Fibroblast of the aortic adventitia (primary cell): ENCODE measurements around the gene C1QC. TPM values are rescaled to one million over a fixed set of nuclear protein-coding genes. Genes with fewer than 3 reads are reported as not detected.

Source experiments
- DNase-seq: peaks from one replicate; pipeline ENCODE4 v3.0.0-alpha.2; 2010; ENCODE audit warnings: low read depth
- H3K4me3 ChIP-seq: 2 replicates; pipeline ENCODE4 v1.5.1; 2011; ENCODE audit warnings: low read depth, mild to moderate bottlenecking, control low read depth, low read length, moderate library complexity
- CTCF ChIP-seq: IDR thresholded peaks from 2 replicates; pipeline ENCODE4 v1.5.1; 2011; ENCODE audit warnings: mild to moderate bottlenecking, low read length, control low read depth, inconsistent platforms; ENCODE audit not compliant: insufficient read depth
- total RNA-seq: library from RNA; depleted of rRNA; stranded (reverse); fragments of >200 nt; gene quantifications from 2 replicates; pipeline ENCODE4 v1.2.3, GENCODE V29; 2012; ENCODE audit warnings: low replicate concordance

The C1QC gene
- total RNA-seq, 1 donor = not detected

- H3K4me3 ChIP-seq = no peak overlapping the region
- no peak for DNase-seq
- no peak for TF ChIP-seq CTCF
Observed at GRCh38 chr1:22600817-22601605, 42.4 kb upstream of the C1QC start.

GRCh38 chr1:22601610-22602009 lies 41.8 kb upstream of the C1QC start:
- TF ChIP-seq CTCF = no peak
- no peak overlapping the region for H3K4me3 ChIP-seq
- no peak for DNase-seq

GRCh38 chr1:22602060-22602740 lies 41.2 kb upstream of the C1QC start:
- no peak overlapping the region for H3K4me3 ChIP-seq
- TF ChIP-seq CTCF = no peak
- DNase-seq = no peak

- DNase-seq = no peak
- no peak overlapping the region for H3K4me3 ChIP-seq
- no peak for TF ChIP-seq CTCF
Observed at GRCh38 chr1:22606161-22606560, 37.3 kb upstream of the C1QC start.

GRCh38 chr1:22607154-22607553 lies 36.3 kb upstream of the C1QC start:
- no peak overlapping the region for H3K4me3 ChIP-seq
- no peak for TF ChIP-seq CTCF
- DNase-seq = no peak

GRCh38 chr1:22608361-22608760 lies 35.1 kb upstream of the C1QC start:
- H3K4me3 ChIP-seq = no peak overlapping the region
- no peak for DNase-seq
- TF ChIP-seq CTCF = no peak

GRCh38 chr1:22609291-22609690 lies 34.1 kb upstream of the C1QC start:
- H3K4me3 ChIP-seq = no peak overlapping the region
- no peak for DNase-seq
- TF ChIP-seq CTCF = no peak
